GM19351 (cell line): Measurements from ENCODE around the gene PTOV1.

Source experiments
- ATAC-seq: cut with Tn5 transposase; IDR thresholded peaks from one replicate; pipeline ENCODE4 v1.9.1; 2021; ENCODE audit warnings: mild to moderate bottlenecking, moderate library complexity; ENCODE audit not compliant: unreplicated experiment

PTOV1 gene

DNA sequence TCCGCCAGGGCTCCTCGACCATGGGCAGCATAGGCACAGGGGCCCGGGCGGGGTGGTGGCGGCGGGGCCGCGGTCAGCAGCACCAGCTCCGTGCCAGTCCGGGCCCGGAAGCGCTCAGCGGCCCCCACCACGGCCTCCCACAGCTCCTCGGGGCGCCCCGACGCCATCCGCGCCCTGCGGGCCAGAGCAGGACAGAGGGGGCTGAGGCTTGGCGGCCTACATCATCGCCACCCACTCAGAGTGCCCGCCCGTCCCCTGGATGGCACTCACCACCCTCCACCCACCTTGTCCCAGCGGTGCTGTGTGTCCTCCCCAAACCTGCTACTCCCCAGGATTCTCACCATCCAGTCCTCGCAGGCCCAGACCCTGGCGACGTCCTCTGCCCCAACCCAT is 22.2 kb downstream of the PTOV1 start:
- no peak for ATAC-seq

GRCh38 chr19:49873834-49874233 is 22.9 kb downstream of the PTOV1 start:
- ATAC-seq = no peak

- no peak for ATAC-seq
Measured at GRCh38 chr19:49874503-49875157, 23.7 kb downstream of the PTOV1 start.

DNA sequence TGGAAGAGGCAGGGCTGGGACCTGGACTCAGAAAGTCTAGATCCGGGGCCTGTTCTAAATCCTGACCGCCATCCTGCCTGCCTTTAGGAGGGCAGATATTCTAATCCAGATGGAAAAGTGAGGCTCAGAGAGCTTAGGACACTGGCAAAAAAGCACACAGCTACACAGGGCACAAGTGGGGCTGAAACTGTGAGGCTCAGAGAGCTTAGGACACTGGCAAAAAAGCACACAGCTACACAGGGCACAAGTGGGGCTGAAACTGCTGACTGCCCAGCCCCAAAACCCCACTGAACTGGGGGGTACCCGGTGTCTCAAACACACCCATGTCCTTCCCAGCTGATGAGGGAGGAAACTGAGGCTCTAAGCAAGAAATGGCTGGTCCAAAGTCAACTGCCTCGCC is 24.2 kb downstream of the PTOV1 start:
- no peak for ATAC-seq

DNA sequence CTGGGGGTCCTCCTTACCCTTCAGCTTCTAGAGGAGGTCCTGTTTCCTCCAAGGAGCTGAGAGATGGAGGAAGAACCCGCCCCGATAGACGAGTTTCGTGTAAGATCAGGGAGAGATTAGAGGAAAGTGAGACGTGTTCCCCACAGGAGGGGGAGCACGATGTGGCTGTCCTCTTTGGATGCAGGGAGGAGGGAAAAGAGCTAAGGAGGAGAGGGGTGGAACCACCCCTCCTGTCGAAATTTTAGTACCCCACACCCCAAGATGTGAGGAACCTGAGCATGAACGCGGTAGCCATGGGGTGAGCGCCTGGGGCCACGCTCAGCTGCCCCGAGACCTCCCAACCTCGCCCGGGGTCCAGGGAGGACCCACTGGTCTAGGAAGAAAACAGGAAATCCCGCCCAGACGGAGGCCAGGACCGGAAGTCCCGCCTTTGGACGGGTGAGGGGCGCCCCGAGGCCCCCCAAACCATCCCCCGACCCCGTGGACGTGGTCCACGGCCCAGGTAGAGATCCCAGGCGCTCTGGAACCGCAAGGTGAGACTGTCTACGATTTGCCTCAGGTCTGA is 25.0 kb downstream of the PTOV1 start:
- no peak for ATAC-seq

DNA sequence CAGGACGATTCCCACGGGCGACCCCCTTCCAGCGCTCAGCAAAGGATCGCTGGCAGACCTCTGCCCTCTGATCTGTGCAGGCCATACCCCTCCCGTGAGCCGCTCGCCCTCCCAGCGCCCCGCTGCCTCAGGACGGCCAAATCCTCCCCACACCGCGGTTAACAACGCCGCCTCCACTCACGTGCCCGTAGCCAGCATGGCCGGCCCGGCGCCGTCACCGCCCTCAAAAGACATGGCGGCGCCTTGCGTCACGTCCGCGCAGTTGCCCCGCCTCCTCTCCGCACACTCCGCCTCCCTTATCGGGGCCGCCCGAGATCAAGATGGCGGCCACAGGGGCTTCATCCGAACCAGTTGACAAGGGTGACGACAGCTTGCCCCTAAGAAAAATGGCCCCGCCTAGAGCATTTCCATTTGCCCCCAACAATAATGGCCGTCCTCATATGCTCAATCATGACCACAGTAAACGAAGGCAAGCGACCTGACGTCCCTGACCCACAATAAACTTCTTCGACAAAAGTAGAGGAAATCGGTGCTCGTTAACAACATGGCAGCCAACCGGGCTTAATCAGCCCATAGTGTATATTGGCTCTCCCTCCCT is 25.6 kb downstream of the PTOV1 start:
- peak; percentile 44 for ATAC-seq

DNA sequence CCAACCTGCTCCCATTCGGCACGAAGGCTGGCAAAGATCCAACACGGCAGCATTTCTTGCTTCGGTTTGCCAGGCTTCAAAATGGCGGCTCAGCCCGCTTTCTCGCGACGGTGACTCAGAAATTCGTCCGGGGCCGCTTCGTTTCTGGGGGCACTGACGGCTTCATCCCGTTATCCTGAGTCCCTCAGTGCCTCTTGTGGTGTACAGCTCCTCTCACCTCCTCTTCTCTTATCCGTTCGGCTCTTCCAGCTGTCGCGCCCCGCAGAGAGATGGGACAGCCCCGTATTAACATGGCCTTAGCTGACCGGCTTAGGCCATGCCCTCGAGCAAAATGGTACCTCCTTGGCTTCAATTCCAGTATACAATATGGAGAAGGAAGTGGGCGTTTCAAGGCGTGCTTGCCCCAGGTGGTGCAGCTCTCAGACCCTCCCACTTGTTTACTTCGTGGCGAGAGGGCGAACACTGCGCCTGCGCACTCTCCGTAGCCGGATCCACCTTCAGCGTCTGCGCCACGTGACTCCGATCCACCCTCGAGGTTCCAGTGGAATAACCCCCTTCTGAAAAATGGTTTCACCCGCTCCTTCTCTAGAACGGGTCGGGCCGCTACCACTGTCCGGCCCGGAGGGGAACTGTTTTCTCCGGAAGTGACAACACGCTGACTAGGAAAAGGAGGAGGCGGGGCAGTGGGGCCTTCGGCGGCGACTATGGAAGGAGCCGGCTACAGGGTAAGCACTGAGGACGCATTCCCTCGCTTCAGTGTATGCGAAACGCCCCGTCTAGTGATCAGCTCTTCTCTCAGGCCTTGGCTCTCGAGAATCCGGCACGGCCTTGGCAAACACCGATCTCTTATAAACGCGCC is 26.3 kb downstream of the PTOV1 start, which contains the start of the genes AKT1S1 and TBC1D17:
TSS of gene AKT1S1 (minus strand) at position 336 of the 859 bp plus-strand sequence. CDS start 4,060 bp downstream, outside the sequence.
TSS of gene TBC1D17 (plus strand) at position 683 of the 859 bp plus-strand sequence. CDS start at position 705, 22 bp downstream.
- peak; percentile 50 for ATAC-seq

GRCh38 chr19:49877879-49878743 is 27.2 kb downstream of the PTOV1 start:
- peak; percentile 57 for ATAC-seq

DNA sequence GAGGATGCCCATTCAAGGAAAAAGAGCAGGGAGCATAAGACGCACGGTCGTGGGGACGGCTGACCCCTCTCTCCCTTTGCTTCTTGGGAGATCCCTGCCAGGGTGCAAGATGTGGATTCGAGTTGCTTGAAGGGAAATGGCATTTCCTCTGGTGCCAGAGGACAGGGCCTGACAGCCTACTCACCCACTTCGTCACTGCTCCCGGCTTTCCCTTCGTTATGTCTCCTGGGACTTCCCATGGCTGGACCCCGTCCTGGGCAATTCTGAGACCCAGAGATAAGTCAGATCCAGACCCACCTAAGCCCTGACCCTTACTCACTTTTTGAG is 27.7 kb downstream of the PTOV1 start:
- no peak for ATAC-seq

DNA sequence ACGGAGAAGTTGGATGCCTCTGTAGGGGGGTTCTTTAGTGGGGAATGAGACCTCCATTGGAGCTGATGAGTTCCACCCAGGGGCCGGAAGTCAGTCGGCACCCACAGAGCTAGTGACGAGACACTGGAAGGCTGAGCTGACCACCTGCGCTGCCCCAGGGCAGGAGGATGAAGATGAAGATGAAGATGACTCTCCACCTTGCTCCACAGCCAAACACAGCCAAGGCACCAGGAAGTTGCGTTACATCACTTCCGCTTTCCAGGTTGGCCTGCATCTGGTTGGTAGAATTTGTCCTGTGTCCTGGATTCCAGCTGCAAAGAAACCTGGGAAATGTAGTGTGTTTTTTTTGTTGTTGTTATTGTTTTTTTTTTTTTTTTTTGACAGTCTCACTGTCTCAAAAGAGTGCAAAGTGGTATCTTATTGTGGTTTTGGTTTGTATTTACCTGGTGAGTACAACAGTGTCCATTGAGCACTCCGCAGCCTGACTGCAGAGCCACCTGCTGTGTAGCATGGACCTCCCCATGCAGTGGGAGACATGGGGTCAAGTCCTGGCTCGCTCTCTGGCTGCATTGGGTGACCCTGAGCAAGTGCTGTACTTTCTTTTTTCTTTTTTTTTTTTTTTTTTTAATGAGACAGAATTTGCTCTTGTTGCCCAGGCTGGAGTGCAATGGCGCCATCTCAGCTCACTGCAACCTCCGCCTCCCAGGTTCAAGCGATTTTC is 28.4 kb downstream of the PTOV1 start:
- ATAC-seq = no peak

DNA sequence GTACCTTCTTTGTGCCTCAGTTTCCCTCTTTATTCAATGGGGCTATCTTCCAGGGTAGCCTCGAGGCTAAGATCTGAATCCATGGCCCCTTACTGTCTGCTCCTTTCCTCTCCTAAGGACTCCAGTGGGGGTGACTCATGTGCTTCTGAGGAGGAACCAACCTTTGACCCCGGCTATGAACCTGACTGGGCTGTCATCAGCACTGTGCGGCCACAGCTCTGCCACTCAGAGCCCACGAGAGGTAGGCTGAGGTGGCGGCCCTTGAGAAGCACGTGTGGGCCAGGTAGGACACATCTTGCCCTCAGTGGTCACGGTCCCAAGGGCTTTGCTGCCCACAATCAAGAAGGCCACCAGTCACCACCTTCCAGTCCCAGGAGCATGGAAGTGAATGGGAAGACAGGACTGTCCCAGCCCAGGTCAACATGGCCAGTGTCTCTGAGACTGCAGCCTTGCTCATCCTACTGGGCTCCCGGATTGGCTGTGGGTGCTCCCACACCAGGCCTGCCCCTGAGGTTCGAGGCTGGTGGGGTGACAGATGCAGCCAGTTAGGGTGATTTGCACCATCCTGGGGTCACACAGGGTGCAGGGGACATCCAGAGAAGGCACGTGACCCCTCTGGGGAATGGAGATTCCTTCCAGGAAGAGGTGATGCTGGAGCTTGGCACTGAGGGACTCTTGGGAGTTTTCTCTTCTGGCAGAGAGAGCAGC is 29.4 kb downstream of the PTOV1 start:
- no peak for ATAC-seq

DNA sequence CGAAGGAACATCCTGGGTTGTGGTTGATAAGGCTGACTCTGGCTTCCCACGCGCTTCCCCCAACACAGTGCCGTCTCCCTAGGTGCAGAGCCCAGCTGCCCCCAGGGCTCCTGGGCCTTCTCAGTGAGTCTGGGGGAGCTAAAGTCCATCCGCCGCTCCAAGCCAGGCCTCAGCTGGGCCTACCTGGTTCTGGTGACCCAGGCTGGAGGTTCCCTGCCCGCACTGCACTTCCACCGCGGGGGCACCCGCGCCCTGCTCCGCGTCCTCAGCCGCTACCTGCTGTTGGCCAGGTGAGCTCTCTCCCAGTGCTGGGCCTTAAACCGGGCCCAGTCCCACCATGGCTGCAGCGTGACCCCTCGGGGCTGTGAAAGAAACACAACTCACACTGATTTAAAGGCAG is 30.2 kb downstream of the PTOV1 start:
- no peak for ATAC-seq

GRCh38 chr19:49881672-49882394 is 30.9 kb downstream of the PTOV1 start:
- ATAC-seq = no peak

GRCh38 chr19:49882643-49883042 is 31.7 kb downstream of the PTOV1 start:
- ATAC-seq = no peak

DNA sequence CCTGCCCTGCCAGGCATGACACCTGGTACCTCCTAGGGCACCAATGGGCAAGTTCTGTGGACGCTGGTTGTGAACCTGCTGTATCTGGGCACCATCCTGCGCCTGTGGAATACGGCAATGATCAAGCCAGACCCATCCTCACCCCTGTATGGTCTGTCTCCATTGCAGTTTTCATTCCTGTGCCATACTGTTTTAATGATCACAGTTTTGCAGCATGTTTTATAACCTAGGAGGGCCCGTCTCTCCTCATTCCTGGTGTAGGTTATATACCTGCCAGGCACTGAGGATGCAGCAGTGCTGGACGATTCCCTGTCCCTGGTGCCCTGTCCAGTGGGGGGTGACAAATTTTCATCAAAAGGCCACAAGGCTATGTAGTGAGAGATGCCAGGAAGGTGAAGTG is 32.1 kb downstream of the PTOV1 start:
- ATAC-seq = no peak

GRCh38 chr19:49884109-49884508 is 33.1 kb downstream of the PTOV1 start:
- ATAC-seq = no peak

DNA sequence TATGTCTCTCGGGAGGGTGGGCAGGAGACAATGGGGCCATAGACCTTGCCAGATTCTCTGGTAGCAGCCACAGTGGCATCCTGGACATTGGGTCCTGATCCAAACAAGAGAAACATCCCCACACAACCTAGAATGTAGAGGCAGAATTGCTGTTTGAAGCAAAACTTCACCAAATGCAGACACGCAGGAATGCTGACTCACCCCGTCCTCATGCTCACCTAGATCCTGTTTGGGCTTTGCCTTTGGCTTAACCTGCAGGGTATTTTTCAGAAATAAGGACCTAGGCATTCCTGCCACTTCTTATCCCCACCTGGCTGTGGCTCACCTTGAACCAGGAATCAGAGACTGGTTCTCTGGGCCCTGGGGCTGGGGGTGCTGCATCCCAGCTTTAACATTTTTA is 33.8 kb downstream of the PTOV1 start:
- no peak for ATAC-seq

DNA sequence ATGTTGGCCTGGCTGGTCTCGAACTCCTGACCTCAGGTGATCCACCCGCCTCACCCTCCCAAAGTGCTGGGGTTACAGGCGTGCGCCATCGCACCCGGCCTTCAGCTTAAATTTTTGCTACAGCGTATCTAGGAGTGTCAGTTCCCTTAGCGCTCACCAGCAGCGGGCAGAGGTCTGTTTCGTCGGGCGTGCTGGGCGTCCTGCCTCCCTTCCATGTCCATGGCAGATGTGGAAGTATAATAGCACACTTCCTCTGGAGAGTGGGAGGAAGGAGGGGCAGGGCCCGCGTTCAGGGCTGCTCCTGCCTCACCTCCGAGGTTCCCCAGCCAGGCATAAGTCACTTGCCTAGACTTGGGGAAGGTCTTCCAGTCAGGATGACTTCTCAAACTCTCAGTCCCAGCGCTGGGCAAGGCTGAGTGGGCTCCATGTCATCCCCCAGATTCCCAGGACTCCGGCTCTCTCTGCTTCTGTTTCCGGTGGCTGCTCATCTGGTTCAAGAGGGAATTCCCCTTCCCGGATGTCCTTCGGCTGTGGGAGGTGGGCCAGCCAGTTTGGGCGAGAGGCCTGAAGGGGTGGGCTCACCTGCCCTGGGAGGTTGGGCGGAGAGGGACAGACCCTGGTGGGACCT is 36.2 kb downstream of the PTOV1 start:
- ATAC-seq = no peak
